Measurements from ENCODE around the gene ARID2. TPM values are rescaled to one million over a fixed set of nuclear protein-coding genes. Genes with fewer than 3 reads are reported as not detected.

The ARID2 gene
- total RNA-seq, 1 donor from 2014 or later, result 45.5 TPM

GRCh38 chr12:45898094-45898493 is 168.6 kb downstream of the ARID2 start:
- DNase-seq, result no peak
- no peaks in the 10 kb centered on the region for H3K9me3 Mint-ChIP-seq (ENCODE audit: unreplicated experiment)
- no peaks in the 10 kb centered on the region for H3K4me1 Mint-ChIP-seq (ENCODE audit: low read depth, unreplicated experiment)
- H3K27ac Mint-ChIP-seq (ENCODE audit: unreplicated experiment), result no peak overlapping the region
- H3K36me3 Mint-ChIP-seq (ENCODE audit: unreplicated experiment), result peaks cover 4% of the 10 kb centered on the region
- TF ChIP-seq, protein P1, sequence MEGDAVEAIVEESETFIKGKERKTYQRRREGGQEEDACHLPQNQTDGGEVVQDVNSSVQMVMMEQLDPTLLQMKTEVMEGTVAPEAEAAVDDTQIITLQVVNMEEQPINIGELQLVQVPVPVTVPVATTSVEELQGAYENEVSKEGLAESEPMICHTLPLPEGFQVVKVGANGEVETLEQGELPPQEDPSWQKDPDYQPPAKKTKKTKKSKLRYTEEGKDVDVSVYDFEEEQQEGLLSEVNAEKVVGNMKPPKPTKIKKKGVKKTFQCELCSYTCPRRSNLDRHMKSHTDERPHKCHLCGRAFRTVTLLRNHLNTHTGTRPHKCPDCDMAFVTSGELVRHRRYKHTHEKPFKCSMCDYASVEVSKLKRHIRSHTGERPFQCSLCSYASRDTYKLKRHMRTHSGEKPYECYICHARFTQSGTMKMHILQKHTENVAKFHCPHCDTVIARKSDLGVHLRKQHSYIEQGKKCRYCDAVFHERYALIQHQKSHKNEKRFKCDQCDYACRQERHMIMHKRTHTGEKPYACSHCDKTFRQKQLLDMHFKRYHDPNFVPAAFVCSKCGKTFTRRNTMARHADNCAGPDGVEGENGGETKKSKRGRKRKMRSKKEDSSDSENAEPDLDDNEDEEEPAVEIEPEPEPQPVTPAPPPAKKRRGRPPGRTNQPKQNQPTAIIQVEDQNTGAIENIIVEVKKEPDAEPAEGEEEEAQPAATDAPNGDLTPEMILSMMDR (IDR thresholded peaks at IDR 0.05; ENCODE audit: partially characterized antibody, unreplicated experiment), result no peak
- no peak overlapping the region for H3K4me3 Mint-ChIP-seq (ENCODE audit: unreplicated experiment)
- no peaks in the 10 kb centered on the region for H3K27me3 Mint-ChIP-seq (ENCODE audit: unreplicated experiment)

- H3K36me3 Mint-ChIP-seq (ENCODE audit: unreplicated experiment), result no peaks in the 10 kb centered on the region
- no peaks in the 10 kb centered on the region for H3K9me3 Mint-ChIP-seq (ENCODE audit: unreplicated experiment)
- no peak overlapping the region for H3K4me3 Mint-ChIP-seq (ENCODE audit: unreplicated experiment)
- H3K27me3 Mint-ChIP-seq (ENCODE audit: unreplicated experiment), result no peaks in the 10 kb centered on the region
- no peak overlapping the region for H3K27ac Mint-ChIP-seq (ENCODE audit: unreplicated experiment)
- TF ChIP-seq, protein P1 (IDR thresholded peaks at IDR 0.05; ENCODE audit: partially characterized antibody, unreplicated experiment), result no peak
- DNase-seq, result no peak
- H3K4me1 Mint-ChIP-seq (ENCODE audit: low read depth, unreplicated experiment), result no peaks in the 10 kb centered on the region
Observed at GRCh38 chr12:45907955-45908354, 178.4 kb downstream of the ARID2 start.

DNA sequence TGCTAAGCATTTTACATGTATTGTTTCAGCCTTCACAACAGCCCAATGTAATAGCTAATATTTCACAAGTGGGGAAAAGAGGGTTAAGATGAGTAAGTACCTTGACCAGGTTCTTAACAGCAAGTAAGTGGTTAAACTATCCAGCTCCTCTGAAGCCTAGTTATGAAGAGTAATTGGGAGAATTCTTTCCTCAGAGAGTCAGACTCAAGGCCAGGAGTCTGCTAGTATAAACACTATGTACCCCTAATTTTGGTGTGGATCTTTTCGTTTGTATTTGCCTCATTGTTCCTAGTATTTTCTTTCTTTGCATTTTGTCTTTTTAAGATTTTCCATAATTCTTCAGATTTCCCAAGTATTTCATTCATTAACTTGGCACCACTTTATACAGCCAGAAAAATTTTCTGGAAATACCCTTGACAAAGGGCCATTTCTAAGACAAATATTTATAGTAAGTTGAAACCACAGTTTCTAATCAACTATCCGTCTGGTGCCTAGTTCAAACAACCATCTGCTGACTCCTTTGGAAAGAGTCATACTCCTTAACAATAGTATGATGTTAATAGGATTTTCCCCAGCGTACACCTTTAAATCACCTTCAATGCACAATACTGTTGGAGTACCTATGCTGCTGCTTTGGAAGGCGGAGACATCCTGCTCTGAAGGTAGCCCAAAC is 179.7 kb downstream of the ARID2 start:
- TF ChIP-seq, protein P1 (IDR thresholded peaks at IDR 0.05; ENCODE audit: partially characterized antibody, unreplicated experiment), result no peak
- Mint-ChIP-seq H3K36me3 (ENCODE audit: unreplicated experiment) (no peaks in the 10 kb centered on the region), H3K4me3 (ENCODE audit: unreplicated experiment) (no peak overlapping the region), H3K27ac (ENCODE audit: unreplicated experiment) (no peak overlapping the region), H3K4me1 (ENCODE audit: low read depth, unreplicated experiment) (peaks cover 2% of the 10 kb centered on the region), H3K27me3 (ENCODE audit: unreplicated experiment) (no peaks in the 10 kb centered on the region), H3K9me3 (ENCODE audit: unreplicated experiment) (no peaks in the 10 kb centered on the region)
- no peak for DNase-seq

- TF ChIP-seq, protein P1 (IDR thresholded peaks at IDR 0.05; ENCODE audit: partially characterized antibody, unreplicated experiment), result no peak
- H3K27ac Mint-ChIP-seq (ENCODE audit: unreplicated experiment), result no peak overlapping the region
- no peak for DNase-seq
Observed at GRCh38 chr12:45912774-45913173, 183.3 kb downstream of the ARID2 start.

DNA sequence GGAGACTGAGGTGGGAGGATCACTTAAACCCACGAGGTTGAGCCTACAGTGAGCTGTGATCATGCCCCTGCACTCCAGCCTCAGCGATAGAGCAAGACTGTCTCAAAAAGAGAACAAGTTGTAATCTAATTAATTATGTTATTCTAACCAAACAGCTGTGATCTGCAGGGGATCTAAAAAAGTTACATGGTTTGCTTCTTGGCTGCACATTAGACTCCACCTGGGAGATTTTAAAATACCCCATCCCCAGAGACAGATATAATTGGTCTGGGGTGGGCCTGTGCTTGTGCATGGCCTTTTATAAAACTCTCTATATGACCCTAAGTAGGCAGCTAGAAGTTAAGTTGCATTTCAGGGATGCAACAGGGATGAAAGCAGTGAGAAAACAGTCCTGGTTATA is 184.1 kb downstream of the ARID2 start:
- peaks cover 2% of the 10 kb centered on the region for H3K4me1 Mint-ChIP-seq (ENCODE audit: low read depth, unreplicated experiment)
- no peaks in the 10 kb centered on the region for H3K27me3 Mint-ChIP-seq (ENCODE audit: unreplicated experiment)
- no peak overlapping the region for H3K4me3 Mint-ChIP-seq (ENCODE audit: unreplicated experiment)
- no peaks in the 10 kb centered on the region for H3K9me3 Mint-ChIP-seq (ENCODE audit: unreplicated experiment)
- H3K27ac Mint-ChIP-seq (ENCODE audit: unreplicated experiment), result no peak overlapping the region
- no peak for DNase-seq
- TF ChIP-seq, protein P1 (IDR thresholded peaks at IDR 0.05; ENCODE audit: partially characterized antibody, unreplicated experiment), result no peak
- H3K36me3 Mint-ChIP-seq (ENCODE audit: unreplicated experiment), result no peaks in the 10 kb centered on the region

More at GRCh38 chr12:45912774-45913173, 183.3 kb downstream of the ARID2 start:
- no peaks in the 10 kb centered on the region for H3K9me3 Mint-ChIP-seq (ENCODE audit: unreplicated experiment)
- peaks cover 2% of the 10 kb centered on the region for H3K4me1 Mint-ChIP-seq (ENCODE audit: low read depth, unreplicated experiment)
- no peak overlapping the region for H3K4me3 Mint-ChIP-seq (ENCODE audit: unreplicated experiment)
- H3K36me3 Mint-ChIP-seq (ENCODE audit: unreplicated experiment), result no peaks in the 10 kb centered on the region
- H3K27me3 Mint-ChIP-seq (ENCODE audit: unreplicated experiment), result no peaks in the 10 kb centered on the region

All from glutamatergic neuron (in vitro differentiated cells).